ENCODE measurements around the gene PRAF2.

PRAF2 gene

GRCh38 chrX:49061490-49061889, 12.3 kb downstream of the PRAF2 start:
- no peak overlapping the region for H3K23ac ChIP-seq (ENCODE audit: low read depth, low read length, poor library complexity)
- no peak overlapping the region for H3K4ac ChIP-seq (ENCODE audit: low read length)
- H3K27me3 ChIP-seq (ENCODE audit: control insufficient read depth in 3 of 3, insufficient read depth in 3 of 3, low read depth in 1 of 3, low read length in 3 of 3): no peaks in the 10 kb centered on the region
- H3K18ac ChIP-seq (ENCODE audit: low read length): no peak overlapping the region
- H2BK15ac ChIP-seq (ENCODE audit: low read length): no peak overlapping the region
- no peak overlapping the region for H3K14ac ChIP-seq (ENCODE audit: low read length)
- no peak overlapping the region for H2BK12ac ChIP-seq (ENCODE audit: low read length)
- H2AFZ ChIP-seq (ENCODE audit: low read length): no peak overlapping the region
- H3K4me2 ChIP-seq (ENCODE audit: insufficient read depth, low read length, poor library complexity, severe bottlenecking): no peak overlapping the region
- H3K4me3 ChIP-seq (ENCODE audit: low read length in 2 of 2): no peak overlapping the region
- H3K4me1 ChIP-seq (ENCODE audit: control insufficient read depth in 2 of 2, insufficient read depth in 1 of 2, low read depth in 1 of 2, low read length in 2 of 2): no peaks in the 10 kb centered on the region
- H4K8ac ChIP-seq (ENCODE audit: low read depth, low read length): no peak overlapping the region
- no peak overlapping the region for H2BK120ac ChIP-seq (ENCODE audit: low read depth, low read length)
- H3K79me1 ChIP-seq (ENCODE audit: low read depth, low read length): peaks cover 2% of the 10 kb centered on the region
- no peak for DNase-seq (ENCODE audit: low spot score)
- H3K27ac ChIP-seq (replicated peaks; ENCODE audit: low read length): no peak overlapping the region
- H3K9me3 ChIP-seq (replicated peaks in 1 of 2; ENCODE audit: control insufficient read depth in 2 of 2, insufficient read depth in 1 of 2, low read depth in 1 of 2, low read length in 2 of 2): no peaks in the 10 kb centered on the region
- H4K91ac ChIP-seq (ENCODE audit: low read depth, low read length, poor library complexity): no peak overlapping the region
- no peak overlapping the region for H2BK5ac ChIP-seq (ENCODE audit: low read length)
- no peak overlapping the region for H3K9ac ChIP-seq (ENCODE audit: low read depth, low read length, poor library complexity)
- no peak overlapping the region for H2AK5ac ChIP-seq (ENCODE audit: low read depth, low read length)
- peaks cover 0 to 5% of the 10 kb centered on the region in 2 donors for H3K36me3 ChIP-seq (replicated peaks in 1 of 2; ENCODE audit: control insufficient read depth in 2 of 2, insufficient read depth in 2 of 2, low read length in 2 of 2)
- WGBS, 2 donors (ENCODE audit: extremely low coverage in 2 of 2, insufficient read length in 2 of 2, insufficient replicate concordance in 1 of 2): no CpG with 5 or more reads among the region's 7 CpGs

GRCh38 chrX:49060914-49061313, 12.9 kb downstream of the PRAF2 start:
- Histone ChIP-seq H2BK120ac (ENCODE audit: low read depth, low read length) (no peak overlapping the region), H3K4ac (ENCODE audit: low read length) (no peak overlapping the region), H3K4me2 (ENCODE audit: insufficient read depth, low read length, poor library complexity, severe bottlenecking) (no peak overlapping the region), H3K23ac (ENCODE audit: low read depth, low read length, poor library complexity) (no peak overlapping the region), H2BK5ac (ENCODE audit: low read length) (no peak overlapping the region), H4K8ac (ENCODE audit: low read depth, low read length) (no peak overlapping the region), H2AFZ (ENCODE audit: low read length) (no peak overlapping the region), H3K27ac (replicated peaks; ENCODE audit: low read length) (no peak overlapping the region), H2BK12ac (ENCODE audit: low read length) (no peak overlapping the region), H3K79me1 (ENCODE audit: low read depth, low read length) (peaks cover 2% of the 10 kb centered on the region), H2AK5ac (ENCODE audit: low read depth, low read length) (no peak overlapping the region), H3K4me1 (ENCODE audit: control insufficient read depth in 2 of 2, insufficient read depth in 1 of 2, low read depth in 1 of 2, low read length in 2 of 2) (no peaks in the 10 kb centered on the region), H3K27me3 (ENCODE audit: control insufficient read depth in 3 of 3, insufficient read depth in 3 of 3, low read depth in 1 of 3, low read length in 3 of 3) (no peaks in the 10 kb centered on the region), H3K36me3 (replicated peaks in 1 of 2; ENCODE audit: control insufficient read depth in 2 of 2, insufficient read depth in 2 of 2, low read length in 2 of 2) (no peaks in the 10 kb centered on the region), H3K14ac (ENCODE audit: low read length) (no peak overlapping the region), H3K18ac (ENCODE audit: low read length) (no peak overlapping the region), H2BK15ac (ENCODE audit: low read length) (no peak overlapping the region), H4K91ac (ENCODE audit: low read depth, low read length, poor library complexity) (no peak overlapping the region), H3K9me3 (replicated peaks in 1 of 2; ENCODE audit: control insufficient read depth in 2 of 2, insufficient read depth in 1 of 2, low read depth in 1 of 2, low read length in 2 of 2) (no peaks in the 10 kb centered on the region), H3K4me3 (ENCODE audit: low read length in 2 of 2) (no peak overlapping the region), H3K9ac (ENCODE audit: low read depth, low read length, poor library complexity) (no peak overlapping the region)
- DNase-seq (ENCODE audit: low spot score): no peak
- WGBS, 2 donors (ENCODE audit: extremely low coverage in 2 of 2, insufficient read length in 2 of 2, insufficient replicate concordance in 1 of 2): no CpG with 5 or more reads among the region's 3 CpGs

- Histone ChIP-seq H3K9me3 (replicated peaks in 1 of 2; ENCODE audit: control insufficient read depth in 2 of 2, insufficient read depth in 1 of 2, low read depth in 1 of 2, low read length in 2 of 2) (peaks cover 0 to 3% of the 10 kb centered on the region in 2 donors), H2AFZ (ENCODE audit: low read length) (no peak overlapping the region), H2BK120ac (ENCODE audit: low read depth, low read length) (no peak overlapping the region), H3K4me3 (ENCODE audit: low read length in 2 of 2) (no peak overlapping the region), H4K91ac (ENCODE audit: low read depth, low read length, poor library complexity) (no peak overlapping the region), H3K18ac (ENCODE audit: low read length) (no peak overlapping the region), H3K27ac (replicated peaks; ENCODE audit: low read length) (no peak overlapping the region), H3K9ac (ENCODE audit: low read depth, low read length, poor library complexity) (no peak overlapping the region), H3K4me2 (ENCODE audit: insufficient read depth, low read length, poor library complexity, severe bottlenecking) (no peak overlapping the region), H3K27me3 (ENCODE audit: control insufficient read depth in 3 of 3, insufficient read depth in 3 of 3, low read depth in 1 of 3, low read length in 3 of 3) (no peaks in the 10 kb centered on the region), H3K14ac (ENCODE audit: low read length) (no peak overlapping the region), H2BK5ac (ENCODE audit: low read length) (no peak overlapping the region), H4K8ac (ENCODE audit: low read depth, low read length) (no peak overlapping the region), H2BK12ac (ENCODE audit: low read length) (no peak overlapping the region), H3K4ac (ENCODE audit: low read length) (no peak overlapping the region), H3K79me1 (ENCODE audit: low read depth, low read length) (peaks cover 2% of the 10 kb centered on the region), H2AK5ac (ENCODE audit: low read depth, low read length) (no peak overlapping the region), H3K4me1 (ENCODE audit: control insufficient read depth in 2 of 2, insufficient read depth in 1 of 2, low read depth in 1 of 2, low read length in 2 of 2) (no peaks in the 10 kb centered on the region), H2BK15ac (ENCODE audit: low read length) (no peak overlapping the region), H3K23ac (ENCODE audit: low read depth, low read length, poor library complexity) (no peak overlapping the region), H3K36me3 (replicated peaks in 1 of 2; ENCODE audit: control insufficient read depth in 2 of 2, insufficient read depth in 2 of 2, low read length in 2 of 2) (no peaks in the 10 kb centered on the region)
- no peak for DNase-seq (ENCODE audit: low spot score)
- WGBS, 2 donors (ENCODE audit: extremely low coverage in 2 of 2, insufficient read length in 2 of 2, insufficient replicate concordance in 1 of 2): no CpG with 5 or more reads among the region's 10 CpGs
Observed at GRCh38 chrX:49059681-49060085, 14.1 kb downstream of the PRAF2 start.

- Histone ChIP-seq H3K79me1 (ENCODE audit: low read depth, low read length) (no peaks in the 10 kb centered on the region), H4K91ac (ENCODE audit: low read depth, low read length, poor library complexity) (no peak overlapping the region), H3K4me3 (ENCODE audit: low read length in 2 of 2) (no peak overlapping the region), H3K9ac (ENCODE audit: low read depth, low read length, poor library complexity) (no peak overlapping the region), H3K4ac (ENCODE audit: low read length) (no peak overlapping the region), H3K27me3 (ENCODE audit: control insufficient read depth in 3 of 3, insufficient read depth in 3 of 3, low read depth in 1 of 3, low read length in 3 of 3) (no peaks in the 10 kb centered on the region), H3K9me3 (replicated peaks in 1 of 2; ENCODE audit: control insufficient read depth in 2 of 2, insufficient read depth in 1 of 2, low read depth in 1 of 2, low read length in 2 of 2) (peaks cover 0 to 8% of the 10 kb centered on the region in 2 donors), H3K36me3 (replicated peaks in 1 of 2; ENCODE audit: control insufficient read depth in 2 of 2, insufficient read depth in 2 of 2, low read length in 2 of 2) (no peaks in the 10 kb centered on the region), H2AK5ac (ENCODE audit: low read depth, low read length) (no peak overlapping the region), H3K18ac (ENCODE audit: low read length) (no peak overlapping the region), H2AFZ (ENCODE audit: low read length) (no peak overlapping the region), H4K8ac (ENCODE audit: low read depth, low read length) (no peak overlapping the region), H3K14ac (ENCODE audit: low read length) (no peak overlapping the region), H2BK15ac (ENCODE audit: low read length) (no peak overlapping the region), H3K23ac (ENCODE audit: low read depth, low read length, poor library complexity) (no peak overlapping the region), H2BK5ac (ENCODE audit: low read length) (no peak overlapping the region), H2BK120ac (ENCODE audit: low read depth, low read length) (no peak overlapping the region), H3K27ac (replicated peaks; ENCODE audit: low read length) (no peak overlapping the region), H2BK12ac (ENCODE audit: low read length) (no peak overlapping the region), H3K4me2 (ENCODE audit: insufficient read depth, low read length, poor library complexity, severe bottlenecking) (no peak overlapping the region), H3K4me1 (ENCODE audit: control insufficient read depth in 2 of 2, insufficient read depth in 1 of 2, low read depth in 1 of 2, low read length in 2 of 2) (no peaks in the 10 kb centered on the region)
- DNase-seq (ENCODE audit: low spot score): no peak
- no CpG with 5 or more reads among the region's 6 CpGs for WGBS, 2 donors (ENCODE audit: extremely low coverage in 2 of 2, insufficient read length in 2 of 2, insufficient replicate concordance in 1 of 2)
Observed at GRCh38 chrX:49059201-49059600, 14.6 kb downstream of the PRAF2 start.
